Stimulated activated CD4-positive, alpha-beta T cell treated with anti-CD3 and anti-CD28 coated beads, Interleukin-15, amount 100 ng/mL, for 1 hour (primary cell): ENCODE measurements around the gene CTNNA1.
"Not testable (repeated sequence)": the region's sequence is repeated elsewhere in the genome, so short reads cannot be mapped to it uniquely, and the experiment has no call there.

ENCODE experiments used
- DNase-seq, 2 donors: peaks; one replicate each; pipeline ENCODE4 v3.0.0-alpha.2; 2020; ENCODE audit warnings: low read depth in 1 of 2, low spot score in 1 of 2

Gene CTNNA1

GRCh38 chr5:138724470-138725146 lies 28.6 kb upstream of the CTNNA1 start:
- no peak for DNase-seq

- no peak for DNase-seq
These were observed 27.9 kb upstream of the CTNNA1 start for GRCh38 chr5:138725153-138725817.

GRCh38 chr5:138725818-138726416 lies 27.3 kb upstream of the CTNNA1 start:
- DNase-seq, result no peak

DNA sequence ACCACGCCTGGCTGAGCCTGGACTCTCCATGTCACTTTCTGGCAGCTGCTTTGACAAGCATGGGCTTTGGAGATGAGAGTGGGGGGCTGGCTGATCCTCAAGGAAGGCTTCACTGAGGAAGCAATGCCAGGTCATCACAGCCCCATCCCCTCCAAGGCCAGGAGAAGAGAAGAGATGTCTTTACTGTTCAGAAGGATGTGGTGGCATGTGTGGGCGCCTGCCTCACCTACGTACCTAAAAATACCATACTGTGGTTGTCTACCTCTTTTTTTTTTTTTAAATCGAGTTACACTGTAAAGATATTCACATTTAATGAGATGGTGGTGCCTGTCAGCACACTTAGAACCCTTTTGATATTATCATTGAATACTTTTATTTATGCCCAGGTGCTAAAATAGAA lies 26.4 kb upstream of the CTNNA1 start:
- no peak for DNase-seq

DNA sequence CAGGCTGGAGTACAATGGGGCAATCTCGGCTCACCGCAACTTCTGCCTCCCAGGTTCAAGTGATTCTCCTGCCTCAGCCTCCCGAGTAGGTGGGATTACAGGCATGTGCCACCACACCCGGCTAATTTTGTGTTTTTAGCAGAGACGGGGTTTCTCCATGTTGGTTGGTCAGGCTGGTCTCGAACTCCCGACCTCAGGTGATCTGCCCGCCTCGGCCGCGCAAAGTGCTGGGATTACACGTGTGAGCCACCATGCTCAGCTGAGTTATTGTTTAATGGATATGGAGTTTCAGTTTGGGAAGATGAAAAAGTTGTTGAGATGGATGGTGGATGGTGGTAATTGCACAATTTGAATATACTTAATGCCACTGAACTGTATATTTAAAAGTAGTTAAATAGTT lies 22.7 kb upstream of the CTNNA1 start:
- DNase-seq, result not testable (repeated sequence)

GRCh38 chr5:138732466-138732865 lies 20.8 kb upstream of the CTNNA1 start:
- no peak for DNase-seq

GRCh38 chr5:138732933-138733332 lies 20.3 kb upstream of the CTNNA1 start:
- no peak for DNase-seq

GRCh38 chr5:138733509-138733908 lies 19.7 kb upstream of the CTNNA1 start:
- no peak for DNase-seq

DNA sequence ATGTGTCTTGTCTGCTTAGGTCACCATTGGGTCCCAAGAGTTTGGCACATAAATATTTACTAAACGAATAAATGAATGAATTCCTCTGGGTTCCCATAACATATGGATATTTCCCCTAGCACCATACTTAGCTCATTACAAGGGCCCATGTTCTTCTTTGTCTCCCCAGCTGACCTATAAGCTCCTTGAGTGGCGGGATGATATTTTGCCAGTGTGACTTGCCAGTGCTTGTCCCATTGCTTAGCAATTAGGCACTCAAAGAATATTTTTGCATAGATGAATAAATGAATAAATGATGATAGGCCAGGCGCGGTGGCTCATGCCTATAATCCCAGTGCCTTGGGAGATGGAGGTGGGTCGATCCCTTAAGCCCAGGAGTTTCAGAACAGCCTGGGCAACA lies 16.9 kb upstream of the CTNNA1 start:
- DNase-seq, result no peak

DNA sequence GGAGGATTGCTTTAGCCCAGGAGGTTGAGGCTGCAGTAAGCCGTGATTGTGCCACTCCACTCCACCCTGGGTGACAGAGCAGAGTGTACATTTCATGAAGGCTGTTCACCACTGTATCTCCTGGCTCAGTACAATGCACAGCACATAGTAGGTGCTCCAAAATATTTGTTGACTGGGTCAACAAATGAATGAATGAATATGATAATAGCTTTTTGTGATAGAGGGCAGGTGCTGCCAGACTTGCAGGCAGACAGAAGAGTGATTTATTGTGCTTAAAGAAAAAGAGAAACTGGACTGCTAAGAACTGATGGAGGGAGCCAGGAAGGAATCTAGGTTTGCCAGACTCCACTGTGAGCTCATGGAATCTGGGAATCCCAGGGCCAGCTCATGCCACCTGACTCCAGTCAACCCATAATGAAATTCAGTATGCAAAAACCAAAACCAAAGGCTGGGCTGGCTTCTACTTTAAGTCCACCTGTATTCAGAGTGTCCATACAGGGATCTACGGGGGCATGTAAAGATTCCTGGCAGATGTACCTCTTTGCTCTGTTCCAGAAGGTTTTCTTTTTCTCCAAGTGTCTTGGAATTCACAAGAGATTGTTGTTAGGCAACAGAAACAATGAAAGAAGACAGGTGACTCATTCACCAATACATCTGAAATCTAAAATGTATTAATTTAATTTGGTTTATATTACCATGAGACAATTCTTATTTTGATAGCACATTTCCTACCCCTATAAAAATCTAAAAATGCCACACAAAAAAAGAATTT lies 15.5 kb upstream of the CTNNA1 start:
- no peak for DNase-seq

- no peak for DNase-seq
These were observed 14.8 kb upstream of the CTNNA1 start for GRCh38 chr5:138738399-138738798.

- DNase-seq, result no peak
These were observed 13.3 kb upstream of the CTNNA1 start for GRCh38 chr5:138739938-138740337.

- DNase-seq, result no peak
These were observed 9.7 kb upstream of the CTNNA1 start for GRCh38 chr5:138743484-138743883.

GRCh38 chr5:138745268-138745667 lies 8.0 kb upstream of the CTNNA1 start:
- no peak for DNase-seq

DNA sequence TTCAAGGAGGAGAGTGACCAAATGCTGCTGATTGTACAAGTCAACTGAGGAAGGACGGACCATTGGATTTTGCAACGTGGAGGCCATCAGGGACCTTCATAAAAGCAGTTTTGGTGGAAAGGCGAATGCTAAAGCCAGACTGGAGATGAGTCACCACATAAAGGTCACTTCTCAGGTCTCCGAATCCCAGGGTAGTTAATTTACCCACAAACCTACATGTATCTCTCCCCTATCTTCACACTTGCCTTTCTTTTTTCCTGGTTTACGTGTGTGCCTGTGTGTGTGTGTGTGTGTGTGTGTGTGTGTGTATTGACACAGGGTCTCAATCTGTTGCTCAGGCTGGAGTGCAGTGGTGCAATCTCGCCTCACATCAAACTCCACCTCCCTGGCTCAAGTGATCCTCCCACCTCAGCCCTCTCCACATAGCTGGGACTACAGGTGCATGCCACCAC lies 4.6 kb upstream of the CTNNA1 start:
- DNase-seq, result no peak

- not testable (repeated sequence) for DNase-seq
These were observed 1.9 kb upstream of the CTNNA1 start for GRCh38 chr5:138751344-138751743.

GRCh38 chr5:138752341-138752950 lies 779 bp upstream of the CTNNA1 start:
- no peak for DNase-seq

DNA sequence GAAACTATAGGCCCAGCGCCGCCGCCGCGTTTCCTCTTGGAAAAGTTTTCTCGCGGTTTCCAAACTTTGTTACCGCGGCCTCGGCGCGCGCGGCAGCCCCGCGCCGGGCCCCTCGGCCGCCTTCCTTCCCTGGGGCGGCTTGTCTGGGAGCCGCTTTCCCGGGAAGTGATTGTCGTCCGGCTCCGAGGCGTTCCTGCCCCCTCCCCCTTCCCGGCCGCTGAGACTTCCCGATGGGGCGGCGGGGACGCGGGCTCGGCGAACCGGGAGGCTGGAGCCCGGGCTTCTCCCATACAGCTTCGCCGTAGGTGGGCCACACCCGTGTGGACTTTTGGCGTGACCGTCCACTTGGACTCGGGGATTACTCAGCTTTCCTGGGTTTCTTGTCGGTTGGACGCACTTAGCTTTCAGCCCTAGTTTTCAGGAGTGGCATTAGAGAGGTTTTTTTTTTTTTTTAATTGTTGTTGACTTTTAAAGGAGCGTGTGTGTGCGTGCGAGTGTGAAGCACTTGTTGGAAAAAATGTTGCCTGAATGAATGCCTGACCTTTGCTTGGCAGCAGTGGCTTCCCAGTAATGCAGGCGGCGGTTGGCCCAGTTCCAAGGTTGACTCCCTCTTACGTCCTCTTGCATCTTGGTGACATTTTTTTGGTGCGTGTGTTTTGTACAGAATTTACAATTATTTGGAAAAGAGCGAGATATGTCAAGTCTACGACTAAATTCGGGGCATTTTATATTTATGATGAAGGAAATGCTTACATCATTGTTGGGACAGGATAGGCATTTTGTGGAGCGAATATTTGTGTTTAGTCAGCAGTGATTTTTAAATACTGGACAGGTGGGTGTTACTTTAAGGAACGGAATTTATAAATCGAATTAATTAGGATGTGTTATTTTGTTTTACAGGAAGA lies 821 bp downstream of the CTNNA1 start:
- peak in 1 of 2 donors; percentile 19 for DNase-seq

DNA sequence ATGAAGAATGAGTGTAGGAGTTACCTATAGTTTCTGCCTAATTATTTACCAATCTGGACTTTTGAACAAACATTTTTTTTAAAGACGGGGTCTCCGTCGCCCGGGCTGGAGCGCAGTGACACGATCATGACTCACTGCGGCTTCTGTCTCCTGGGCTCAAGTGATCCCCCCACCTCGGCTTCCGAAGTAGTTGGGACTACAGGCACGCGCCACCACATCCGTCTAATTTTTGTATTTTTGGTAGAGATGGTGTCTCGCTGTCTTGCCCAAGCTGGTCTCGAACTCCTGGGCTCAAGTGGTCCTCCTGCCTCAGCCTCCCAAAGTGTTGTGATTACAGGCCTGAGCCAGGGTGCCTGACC lies 1.5 kb downstream of the CTNNA1 start:
- no peak for DNase-seq

DNA sequence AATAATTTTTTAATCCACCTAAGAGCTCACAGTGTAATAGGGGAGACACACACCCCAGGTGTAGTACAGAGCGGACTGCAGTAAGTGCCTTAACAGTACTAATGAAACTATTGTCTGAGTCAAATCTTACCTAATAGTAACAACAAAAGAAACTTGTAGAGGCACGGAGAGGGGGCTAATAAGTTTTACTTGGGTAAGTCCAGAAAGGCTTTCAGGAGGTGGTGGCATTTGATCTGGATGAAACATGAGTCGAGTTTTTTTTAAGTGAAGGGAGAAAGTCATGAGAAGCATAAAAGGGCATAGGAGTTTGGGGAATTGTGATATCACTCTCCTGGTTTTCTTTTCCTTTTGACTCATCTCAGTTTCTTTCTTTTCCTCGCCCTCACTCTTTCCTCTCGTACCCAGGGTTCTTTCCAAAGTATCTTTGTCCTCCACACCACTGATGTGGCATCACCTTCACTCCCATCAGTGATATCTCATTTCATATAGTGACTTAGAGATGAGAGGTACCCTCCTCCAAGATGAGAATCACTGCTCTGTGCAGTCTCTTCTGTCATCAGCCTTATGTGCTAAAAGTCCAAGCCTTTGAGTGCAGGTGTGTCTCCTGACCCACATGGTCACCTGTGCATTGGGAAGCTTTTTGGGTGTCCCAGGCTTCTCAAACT lies 2.0 kb downstream of the CTNNA1 start:
- no peak for DNase-seq
